Smooth muscle cell of the brain vasculature (primary cell): ENCODE results near the gene ZNF428.
"Not testable (repeated sequence)": the region's sequence is repeated elsewhere in the genome, so short reads cannot be mapped to it uniquely, and the experiment has no call there.

Source experiments
- DNase-seq: peaks from one replicate; pipeline ENCODE4 v3.0.0-alpha.2; 2012; ENCODE audit warnings: low read depth, low spot score

The ZNF428 gene

DNA sequence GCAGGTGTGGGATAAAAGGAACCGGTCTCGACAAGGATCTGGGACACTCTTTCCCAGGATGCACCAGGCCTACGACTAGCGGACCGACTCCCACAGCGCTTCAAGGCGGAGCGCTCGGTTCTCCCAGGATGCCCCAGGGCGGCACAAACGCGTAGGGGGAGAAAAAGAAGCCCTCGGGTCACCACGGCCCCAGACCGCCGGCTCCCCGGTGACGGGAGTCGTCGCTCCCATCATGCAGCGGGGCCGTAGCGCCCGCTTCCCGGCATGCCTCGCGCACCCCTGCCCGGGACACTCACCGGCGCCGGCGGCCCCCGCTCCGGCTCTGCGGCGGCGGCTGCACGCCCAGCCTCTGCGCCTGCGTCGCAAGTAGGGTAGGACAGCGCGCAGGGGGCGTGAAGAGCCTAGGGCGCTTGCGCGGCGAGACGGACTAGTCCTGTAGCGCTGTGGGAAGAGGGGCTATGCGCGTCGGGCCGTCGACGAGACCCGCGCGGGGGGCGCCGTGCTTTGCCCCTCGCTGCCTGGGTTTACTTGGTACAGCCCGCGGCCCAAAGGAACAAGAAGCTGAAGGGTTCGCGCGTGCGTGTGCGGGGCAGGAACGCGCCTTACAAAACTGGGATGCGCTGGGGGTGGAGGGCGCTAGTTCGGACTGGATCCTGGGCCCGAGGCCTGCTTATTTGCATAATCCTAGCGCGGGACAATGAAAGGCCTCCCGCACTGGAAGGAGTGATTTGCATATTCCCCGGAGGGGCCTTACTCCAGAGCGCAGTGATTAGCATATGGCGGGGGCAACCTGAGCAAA, at the start of gene ZNF428:
Gene ZNF428, minus strand, starts transcription at position 368 of the 799 bp plus-strand sequence. CDS start 5,325 bp downstream, outside the sequence.
- DNase-seq = peak; percentile 70

DNA sequence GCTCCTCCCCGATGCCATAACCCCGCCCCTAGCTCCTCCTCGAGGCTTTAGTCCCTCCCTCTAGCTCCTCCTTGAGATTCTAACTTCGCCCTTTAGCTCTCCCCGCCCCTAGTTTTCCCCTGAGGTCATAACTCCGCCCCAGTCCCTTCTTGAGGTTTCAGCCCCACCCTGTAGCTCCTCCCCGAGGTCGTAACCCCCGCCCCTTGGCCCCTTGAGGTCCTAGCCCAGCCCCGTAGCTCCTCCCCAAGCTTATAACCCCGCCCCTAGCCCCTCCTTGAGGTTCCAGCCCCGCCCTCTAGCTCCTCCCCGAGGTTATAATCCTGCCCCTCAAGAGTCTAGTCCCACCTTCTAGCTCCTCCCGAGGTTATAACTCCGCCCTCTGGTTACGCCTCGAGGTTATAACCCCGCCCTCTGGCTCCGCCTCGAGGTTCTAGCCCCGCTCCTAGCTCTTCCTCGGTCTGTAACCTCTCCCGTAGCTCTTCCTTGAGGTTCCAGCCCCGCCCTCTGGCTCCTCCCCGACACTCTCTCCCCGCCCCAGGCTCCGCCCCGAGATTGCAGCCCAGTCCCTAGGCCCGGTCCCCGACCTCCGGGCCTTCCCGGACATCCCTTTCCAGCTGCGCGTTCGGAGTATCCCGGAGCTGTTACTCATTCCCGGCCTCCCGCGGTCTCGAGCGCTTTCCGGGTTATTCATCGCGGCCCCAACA, 49.1 kb upstream of the ZNF428 start:
- DNase-seq = peak; percentile 99

- no peak for DNase-seq
Measured at GRCh38 chr19:43667876-43668405, 48.5 kb upstream of the ZNF428 start.

GRCh38 chr19:43667126-43667875, 47.9 kb upstream of the ZNF428 start:
- no peak for DNase-seq

- DNase-seq = no peak
Measured at GRCh38 chr19:43664018-43664417, 44.6 kb upstream of the ZNF428 start.

- DNase-seq = no peak
Measured at GRCh38 chr19:43662487-43662886, 43.1 kb upstream of the ZNF428 start.

DNA sequence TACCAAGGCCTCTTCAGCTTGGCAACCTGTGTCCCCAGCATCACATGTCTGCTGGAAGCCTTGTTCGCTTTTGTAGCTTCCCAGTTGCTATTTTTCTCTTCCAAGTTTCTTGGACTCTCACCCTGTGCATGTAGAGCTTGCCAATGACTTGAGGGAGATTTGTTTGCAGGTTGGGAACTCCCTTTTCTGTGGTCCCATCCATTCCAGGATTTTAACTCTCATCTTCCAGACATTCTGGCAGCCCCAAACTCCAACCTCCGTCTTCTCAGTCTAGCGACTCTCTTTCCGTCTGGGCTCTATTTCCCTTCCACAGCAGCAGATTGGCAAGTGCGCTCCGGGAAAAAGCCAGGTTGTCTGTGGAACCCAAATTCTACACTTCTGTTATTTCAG, 41.5 kb upstream of the ZNF428 start:
- no peak for DNase-seq

GRCh38 chr19:43660301-43660970, 41.0 kb upstream of the ZNF428 start:
- DNase-seq = no peak

- DNase-seq = no peak
Measured at GRCh38 chr19:43658494-43658893, 39.1 kb upstream of the ZNF428 start.

GRCh38 chr19:43658001-43658400, 38.6 kb upstream of the ZNF428 start:
- no peak for DNase-seq

DNA sequence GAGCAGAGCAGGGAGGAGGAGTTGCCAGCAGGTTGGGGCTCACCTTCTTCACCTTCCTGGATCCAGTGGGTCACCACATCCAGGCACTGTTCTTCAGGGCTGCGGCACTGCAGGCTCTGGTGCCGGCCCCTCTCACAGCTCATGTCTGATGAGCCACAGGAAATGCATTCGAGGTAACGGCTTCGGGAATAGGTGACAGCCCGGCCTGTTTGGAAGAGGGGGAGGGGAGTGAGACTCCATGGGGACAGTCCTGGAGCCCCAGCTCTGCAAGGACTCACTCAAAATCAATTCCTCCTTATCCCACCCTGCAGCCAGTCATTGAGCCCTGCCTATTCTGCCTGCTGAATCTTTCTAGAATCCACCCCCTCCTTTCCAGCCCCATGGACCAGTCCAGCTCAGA, 37.0 kb upstream of the ZNF428 start:
- no peak for DNase-seq

DNA sequence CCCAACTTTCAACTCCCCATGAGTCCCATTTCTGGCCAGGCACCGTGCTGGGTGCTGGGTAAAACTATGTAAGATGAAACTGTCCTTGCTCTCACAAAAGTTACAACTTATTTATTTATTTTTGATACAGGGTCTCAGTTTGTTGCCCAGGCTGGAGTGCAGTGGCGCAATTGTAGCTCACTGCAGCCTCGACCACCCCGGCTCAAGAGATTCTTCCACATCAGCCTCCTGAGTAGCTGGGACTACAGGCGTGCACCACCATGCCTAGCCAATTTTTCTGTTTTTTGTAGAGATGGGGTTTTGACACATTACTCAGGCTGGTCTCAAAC, 33.1 kb upstream of the ZNF428 start:
- no peak for DNase-seq

GRCh38 chr19:43651758-43652545, 32.5 kb upstream of the ZNF428 start:
- peak; percentile 37 for DNase-seq

DNA sequence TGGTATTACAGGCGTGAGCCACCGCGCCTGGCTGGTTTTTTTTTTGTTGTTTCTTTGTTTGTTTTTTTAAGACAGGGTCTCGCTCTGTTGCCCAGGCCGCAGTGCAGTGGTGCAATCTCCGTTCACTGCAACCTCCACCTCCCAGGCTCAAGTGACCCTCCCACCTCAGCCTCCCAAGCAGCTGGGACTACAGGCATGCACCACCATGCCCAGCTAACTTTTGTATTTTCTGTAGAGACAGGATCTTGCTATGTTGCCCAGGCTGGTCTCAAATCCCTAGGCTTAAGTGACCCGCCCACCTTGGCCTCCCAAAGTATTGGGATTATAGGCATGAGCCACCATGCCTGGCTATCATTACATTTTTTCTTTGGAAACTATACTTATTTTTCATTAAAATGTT, 30.8 kb upstream of the ZNF428 start:
- DNase-seq = not testable (repeated sequence)

- no peak for DNase-seq
Measured at GRCh38 chr19:43649514-43649913, 30.1 kb upstream of the ZNF428 start.

DNA sequence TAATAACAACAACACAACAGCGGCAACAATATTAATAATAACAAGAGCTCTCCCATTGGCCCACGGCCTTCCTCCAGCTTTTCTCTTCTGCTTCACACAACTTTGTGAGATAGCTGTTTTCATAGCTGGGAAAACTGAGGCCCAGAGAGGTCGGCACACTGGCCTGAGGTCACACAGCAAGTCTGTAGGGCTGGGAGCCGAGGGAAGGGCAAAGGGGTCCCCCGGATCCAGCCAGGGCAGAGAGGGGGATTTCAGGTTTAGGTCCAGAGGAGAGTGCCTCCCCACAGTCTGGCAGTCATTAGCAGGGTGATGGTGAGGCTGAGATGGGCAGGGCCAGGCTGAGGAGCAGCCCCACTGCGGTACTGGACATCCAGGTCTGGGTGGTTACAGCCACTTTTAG, 29.2 kb upstream of the ZNF428 start:
- DNase-seq = no peak

DNA sequence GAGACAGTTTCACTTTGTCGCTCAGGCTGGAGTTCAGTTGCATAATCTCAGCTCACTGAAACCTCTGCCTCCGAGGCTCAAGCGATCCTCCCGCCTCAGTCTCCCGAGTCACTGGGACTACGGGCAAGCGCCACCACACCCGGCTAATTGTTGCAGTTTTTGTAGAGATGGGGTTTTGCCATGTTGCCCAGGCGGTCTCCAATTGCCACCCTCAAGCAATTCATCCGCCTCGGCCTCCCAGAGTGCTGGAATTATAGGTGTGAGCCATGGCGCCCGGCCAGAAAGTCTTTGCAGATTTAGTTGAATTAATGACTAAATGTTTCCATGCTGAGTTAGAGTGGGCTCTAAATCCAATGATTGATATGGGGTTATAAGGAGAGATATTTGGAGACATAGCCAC, 24.8 kb upstream of the ZNF428 start:
- no peak for DNase-seq

- DNase-seq = no peak
Measured at GRCh38 chr19:43643326-43643725, 23.9 kb upstream of the ZNF428 start.

DNA sequence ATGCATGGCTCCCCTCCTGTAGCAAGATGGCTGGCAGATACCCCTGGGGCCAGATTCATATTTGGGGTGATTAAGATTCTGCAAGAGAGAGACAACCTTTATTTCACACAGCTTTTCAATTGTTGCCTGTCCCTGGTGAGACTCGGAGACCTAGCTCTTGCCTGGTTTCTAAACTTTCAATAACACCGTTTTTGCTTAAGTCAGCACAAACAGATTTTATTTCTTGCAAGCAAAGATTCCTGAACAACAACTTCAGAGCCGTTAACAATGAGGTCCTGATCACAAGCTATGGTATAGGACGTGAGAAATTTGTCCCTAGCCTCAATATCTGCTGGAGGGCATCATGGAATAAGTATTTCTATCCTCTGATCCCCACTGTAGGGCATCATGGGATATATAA, 23.1 kb upstream of the ZNF428 start:
- no peak for DNase-seq

- DNase-seq = no peak
Measured at GRCh38 chr19:43641333-43641732, 21.9 kb upstream of the ZNF428 start.

DNA sequence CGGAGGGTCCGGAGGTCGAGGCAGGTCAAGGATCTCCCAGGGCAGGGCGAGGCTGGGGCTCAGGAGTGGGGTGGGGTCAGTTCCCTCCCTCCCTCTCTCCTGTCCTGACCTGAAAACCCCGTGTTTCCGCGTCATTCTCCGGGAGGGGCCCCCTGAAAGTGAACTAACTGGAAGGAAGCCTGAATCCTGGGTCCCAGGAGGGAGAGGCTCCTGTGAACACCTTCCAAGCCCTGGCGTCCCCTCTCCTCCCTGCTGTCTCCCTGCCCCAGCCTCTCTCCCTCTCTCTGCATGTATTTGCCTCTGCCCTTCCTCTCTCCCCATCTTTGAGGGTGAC, 21.0 kb upstream of the ZNF428 start:
- DNase-seq = no peak
